Measurements from ENCODE around the gene TNFAIP2. TPM values are rescaled to one million over a fixed set of nuclear protein-coding genes. Genes with fewer than 3 reads are reported as not detected.
A peak's percentile ranks its signal among the peaks of the same experiment; 100 is the strongest.

The TNFAIP2 gene
- not detected in 2 replicates for total RNA-seq (2014; rRNA removed; shearing (Covaris generic))
- total RNA-seq (2022), result not detected in 2 replicates
- percentile 13 among the genes with signal in this experiment for Bru-seq, nascent RNA
- BruChase-seq, experiment 1, labeled RNA remaining after a 6-hour chase, result percentile 11 among the genes with signal in this experiment
- percentile 15 among the genes with signal in this experiment for BruChase-seq, experiment 2, labeled RNA remaining after a 2-hour chase
- long read RNA-seq, result 0 reads

GRCh38 chr14:103122947-103123633, at the start of gene TNFAIP2:
TNFAIP2 (plus strand) TSS chr14:103123461; CDS start chr14:103126458, 2,997 bp downstream.
- Histone ChIP-seq H3K9me3 (ENCODE audit: low read length) (no peaks in the 10 kb centered on the region), H3K4me3 (ENCODE audit: low read depth, low read length, poor library complexity, severe bottlenecking) (no peak within 1 kb of the TSS), H3K4me2 (ENCODE audit: low read length) (no peak within 1 kb of the TSS), H3K36me3 (ENCODE audit: insufficient read depth, low read length) (no peaks in the 10 kb centered on the region), H3K4me1 (ENCODE audit: insufficient read depth, low read length, poor library complexity, severe bottlenecking) (peaks cover 7% of the 10 kb centered on the region), H3K27ac (ENCODE audit: low read depth, low read length, poor library complexity, severe bottlenecking) (no peak within 1 kb of the TSS), H4K20me1 (ENCODE audit: insufficient read depth, low read length) (no peaks in the 10 kb centered on the region), H3K9me2 (ENCODE audit: insufficient read depth, low read length) (no peaks in the 10 kb centered on the region), H2AFZ (ENCODE audit: low read length) (no peak within 1 kb of the TSS), H3K79me2 (ENCODE audit: insufficient read depth, low read depth, low read length) (no peaks in the 10 kb centered on the region)
- intact Hi-C loops (cut with micrococcal nuclease; ENCODE audit: unreplicated experiment), result no loop called here
- no peak for DNase-seq (ENCODE audit: low spot score)
- ChIA-PET POLR2A (no interaction called here), CTCF (ENCODE audit: unreplicated experiment) (no interaction called here)
- no TSS peak for BruUV-seq (replicated peaks)
- TF ChIP-seq, protein P1, sequence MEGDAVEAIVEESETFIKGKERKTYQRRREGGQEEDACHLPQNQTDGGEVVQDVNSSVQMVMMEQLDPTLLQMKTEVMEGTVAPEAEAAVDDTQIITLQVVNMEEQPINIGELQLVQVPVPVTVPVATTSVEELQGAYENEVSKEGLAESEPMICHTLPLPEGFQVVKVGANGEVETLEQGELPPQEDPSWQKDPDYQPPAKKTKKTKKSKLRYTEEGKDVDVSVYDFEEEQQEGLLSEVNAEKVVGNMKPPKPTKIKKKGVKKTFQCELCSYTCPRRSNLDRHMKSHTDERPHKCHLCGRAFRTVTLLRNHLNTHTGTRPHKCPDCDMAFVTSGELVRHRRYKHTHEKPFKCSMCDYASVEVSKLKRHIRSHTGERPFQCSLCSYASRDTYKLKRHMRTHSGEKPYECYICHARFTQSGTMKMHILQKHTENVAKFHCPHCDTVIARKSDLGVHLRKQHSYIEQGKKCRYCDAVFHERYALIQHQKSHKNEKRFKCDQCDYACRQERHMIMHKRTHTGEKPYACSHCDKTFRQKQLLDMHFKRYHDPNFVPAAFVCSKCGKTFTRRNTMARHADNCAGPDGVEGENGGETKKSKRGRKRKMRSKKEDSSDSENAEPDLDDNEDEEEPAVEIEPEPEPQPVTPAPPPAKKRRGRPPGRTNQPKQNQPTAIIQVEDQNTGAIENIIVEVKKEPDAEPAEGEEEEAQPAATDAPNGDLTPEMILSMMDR (conservative IDR thresholded peaks at IDR 0.05; ENCODE audit: low read length), result no peak
- no peak for TF ChIP-seq EZH2phosphoT487 (IDR thresholded peaks at IDR 0.05; ENCODE audit: borderline replicate concordance, low read depth, low read length)

- H3K9me2 ChIP-seq (ENCODE audit: insufficient read depth, low read length), result no peaks in the 10 kb centered on the region
- ChIA-PET POLR2A (interaction anchor here (0.5 kb wide), 1 partner anchor 109 kb away, joined by 3 read pairs; no protein-coding TSS in a partner anchor), CTCF (ENCODE audit: unreplicated experiment) (interaction anchor here (1.0 kb wide), 1 partner anchor 12 kb away, joined by 3 read pairs; no protein-coding TSS in a partner anchor)
- no TSS peak for BruUV-seq (replicated peaks)
- no peak for TF ChIP-seq EZH2phosphoT487 (IDR thresholded peaks at IDR 0.05; ENCODE audit: borderline replicate concordance, low read depth, low read length)
- DNase-seq (ENCODE audit: low spot score), result no peak
- H3K79me2 ChIP-seq (ENCODE audit: insufficient read depth, low read depth, low read length), result no peaks in the 10 kb centered on the region
- no peaks in the 10 kb centered on the region for H4K20me1 ChIP-seq (ENCODE audit: insufficient read depth, low read length)
- no peak overlapping the region for H2AFZ ChIP-seq (ENCODE audit: low read length)
- no peaks in the 10 kb centered on the region for H3K36me3 ChIP-seq (ENCODE audit: insufficient read depth, low read length)
- intact Hi-C loops (cut with micrococcal nuclease; ENCODE audit: unreplicated experiment), result no loop called here
- H3K4me3 ChIP-seq (ENCODE audit: low read depth, low read length, poor library complexity, severe bottlenecking), result no peak overlapping the region
- no peaks in the 10 kb centered on the region for H3K9me3 ChIP-seq (ENCODE audit: low read length)
- no peak overlapping the region for H3K27ac ChIP-seq (ENCODE audit: low read depth, low read length, poor library complexity, severe bottlenecking)
- H3K4me2 ChIP-seq (ENCODE audit: low read length), result no peak overlapping the region
- peaks cover 4% of the 10 kb centered on the region for H3K4me1 ChIP-seq (ENCODE audit: insufficient read depth, low read length, poor library complexity, severe bottlenecking)
These were observed 49.2 kb upstream of the TNFAIP2 start for GRCh38 chr14:103073876-103074728.

GRCh38 chr14:103074729-103075367, 48.4 kb upstream of the TNFAIP2 start:
- intact Hi-C loops (cut with micrococcal nuclease; ENCODE audit: unreplicated experiment), result loop anchor here (1.0 kb wide), 1 partner anchor 218 kb away; no protein-coding TSS in a partner anchor
- POLR2A ChIA-PET, result interaction anchor here (0.5 to 0.6 kb wide), 2 partner anchors 108 to 362 kb away, joined by 3 to 4 read pairs; no protein-coding TSS in a partner anchor

More at GRCh38 chr14:103074729-103075367, 48.4 kb upstream of the TNFAIP2 start:
- peaks cover 4% of the 10 kb centered on the region for H3K4me1 ChIP-seq (ENCODE audit: insufficient read depth, low read length, poor library complexity, severe bottlenecking)
- H3K4me2 ChIP-seq (ENCODE audit: low read length), result peak overlapping the region; percentile 78
- CTCF ChIA-PET (ENCODE audit: unreplicated experiment), result interaction anchor here (0.6 to 1.0 kb wide), 2 partner anchors 12 to 357 kb away, joined by 3 read pairs; no protein-coding TSS in a partner anchor
- no peak for TF ChIP-seq EZH2phosphoT487 (IDR thresholded peaks at IDR 0.05; ENCODE audit: borderline replicate concordance, low read depth, low read length)
- no peak overlapping the region for H3K27ac ChIP-seq (ENCODE audit: low read depth, low read length, poor library complexity, severe bottlenecking)
- peak overlapping the region; percentile 59; the same call in 1 of the 2 replicates for H2AFZ ChIP-seq (ENCODE audit: low read length)
- H3K4me3 ChIP-seq (ENCODE audit: low read depth, low read length, poor library complexity, severe bottlenecking), result peak overlapping the region; percentile 60
- BruUV-seq (replicated peaks), result no TSS peak
- no peak for DNase-seq (ENCODE audit: low spot score)
- no peaks in the 10 kb centered on the region for H3K9me3 ChIP-seq (ENCODE audit: low read length)
- H4K20me1 ChIP-seq (ENCODE audit: insufficient read depth, low read length), result no peaks in the 10 kb centered on the region
- H3K36me3 ChIP-seq (ENCODE audit: insufficient read depth, low read length), result no peaks in the 10 kb centered on the region
- H3K79me2 ChIP-seq (ENCODE audit: insufficient read depth, low read depth, low read length), result no peaks in the 10 kb centered on the region
- no peaks in the 10 kb centered on the region for H3K9me2 ChIP-seq (ENCODE audit: insufficient read depth, low read length)
